SK-N-MC (cell line): ENCODE data around the gene DCAF12.

Source experiments
- EZH2 ChIP-seq: fragments of 200-600 bp; sonication (generic); IDR thresholded peaks from one replicate; pipeline ENCODE4 v1.6.1; 2017; ENCODE audit warnings: antibody characterized with exemption
- FOXP2 ChIP-seq: optimal IDR thresholded peaks from 2 replicates; pipeline ENCODE3; 2011; ENCODE audit warnings: mild to moderate bottlenecking, moderate library complexity; ENCODE audit not compliant: insufficient read depth; ENCODE audit errors: extremely low read length, control extremely low read depth
- POLR2AphosphoS5 ChIP-seq: IDR thresholded peaks from 2 replicates; pipeline ENCODE4 v1.6.1; 2012; ENCODE audit warnings: mild to moderate bottlenecking, low read depth, low read length, borderline replicate concordance

GRCh38 chr9:34106110-34106509 is 20.4 kb downstream of the DCAF12 start:
- TF ChIP-seq POLR2AphosphoS5, result no peak
- TF ChIP-seq EZH2, result no peak
- TF ChIP-seq FOXP2, result no peak
